UCSD-AML1 (cell line): Measurements from ENCODE around the gene SKIL.

Experiments used
- DNase-seq: peaks from one replicate; lab custom pipeline; 2025; ENCODE audit not compliant: unreplicated experiment; lab: John Stamatoyannopoulos, UW

SKIL gene

DNA sequence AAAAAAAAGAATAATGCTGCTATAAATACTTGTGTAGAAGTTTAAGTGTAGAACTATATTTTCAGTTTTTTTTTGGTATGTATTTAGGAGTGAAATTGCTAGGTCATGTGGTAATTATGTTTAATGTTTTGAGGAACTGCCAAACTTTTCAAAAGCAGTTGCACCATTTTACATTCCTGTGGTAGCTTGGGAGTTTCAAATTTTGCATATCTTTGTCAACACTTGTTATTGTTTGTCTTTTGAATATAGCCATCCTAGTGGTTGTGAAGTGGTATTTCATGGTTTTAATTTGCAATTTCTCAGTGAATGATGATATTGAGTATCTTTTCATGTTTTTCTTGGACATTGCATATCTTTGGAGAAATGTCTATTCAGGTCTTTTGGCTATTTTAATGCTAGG, 30.4 kb downstream of the SKIL start:
- no peak for DNase-seq

DNA sequence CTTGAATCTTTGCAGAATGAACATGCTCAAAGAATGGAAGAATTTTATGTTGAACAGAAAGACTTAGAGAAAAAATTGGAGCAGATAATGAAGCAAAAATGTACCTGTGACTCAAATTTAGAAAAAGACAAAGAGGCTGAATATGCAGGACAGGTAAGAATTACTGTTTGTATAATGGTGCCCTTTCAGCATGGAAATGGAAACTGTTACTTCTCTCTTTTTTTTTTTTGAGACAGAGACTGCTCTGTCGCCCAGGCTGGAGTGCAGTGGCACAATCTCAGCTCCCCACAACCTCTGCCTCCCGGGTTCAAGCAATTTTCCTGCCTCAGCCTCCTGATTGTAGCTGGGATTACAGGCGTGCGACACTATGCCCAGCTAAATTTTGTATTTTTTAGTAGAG, 33.6 kb downstream of the SKIL start:
- no peak for DNase-seq

DNA sequence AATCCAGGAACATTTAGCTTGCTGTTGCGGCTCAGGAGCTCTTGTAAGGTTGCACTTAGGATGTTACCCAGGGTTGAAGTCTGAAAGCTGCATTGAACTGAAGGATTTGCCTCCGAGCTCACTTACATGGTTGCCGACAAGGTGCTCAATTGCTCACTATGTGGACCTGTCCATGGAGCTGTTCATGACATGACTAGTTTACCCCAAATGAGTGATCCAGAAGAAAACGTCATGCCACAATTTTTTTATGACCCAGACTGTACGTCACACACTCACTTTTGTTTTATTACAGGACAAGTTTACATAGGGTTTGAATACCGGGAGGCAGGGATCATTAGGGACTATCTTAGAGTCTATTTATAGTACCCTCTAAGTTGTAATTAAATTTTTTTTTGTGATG, 40.2 kb downstream of the SKIL start:
- DNase-seq = no peak

DNA sequence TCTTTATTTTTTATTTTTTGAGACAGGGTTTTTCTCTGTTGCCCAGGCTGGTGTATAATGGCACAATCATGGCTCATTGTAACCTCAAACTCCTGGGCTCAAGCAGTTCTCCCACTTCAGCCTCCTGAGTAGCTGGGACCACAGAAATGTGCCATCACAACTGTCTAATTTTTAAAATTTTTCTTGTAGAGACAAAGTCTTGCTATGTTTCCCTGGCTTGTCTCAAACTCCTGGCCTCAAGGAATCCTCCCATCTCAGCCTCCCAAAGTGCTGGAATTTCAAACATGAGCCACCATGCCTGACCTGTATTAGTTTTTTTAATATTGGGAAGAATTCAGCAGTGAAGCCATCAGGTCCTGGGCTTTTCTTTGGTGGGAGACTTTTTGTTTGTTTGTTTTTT, 47.6 kb downstream of the SKIL start:
- no peak for DNase-seq

DNA sequence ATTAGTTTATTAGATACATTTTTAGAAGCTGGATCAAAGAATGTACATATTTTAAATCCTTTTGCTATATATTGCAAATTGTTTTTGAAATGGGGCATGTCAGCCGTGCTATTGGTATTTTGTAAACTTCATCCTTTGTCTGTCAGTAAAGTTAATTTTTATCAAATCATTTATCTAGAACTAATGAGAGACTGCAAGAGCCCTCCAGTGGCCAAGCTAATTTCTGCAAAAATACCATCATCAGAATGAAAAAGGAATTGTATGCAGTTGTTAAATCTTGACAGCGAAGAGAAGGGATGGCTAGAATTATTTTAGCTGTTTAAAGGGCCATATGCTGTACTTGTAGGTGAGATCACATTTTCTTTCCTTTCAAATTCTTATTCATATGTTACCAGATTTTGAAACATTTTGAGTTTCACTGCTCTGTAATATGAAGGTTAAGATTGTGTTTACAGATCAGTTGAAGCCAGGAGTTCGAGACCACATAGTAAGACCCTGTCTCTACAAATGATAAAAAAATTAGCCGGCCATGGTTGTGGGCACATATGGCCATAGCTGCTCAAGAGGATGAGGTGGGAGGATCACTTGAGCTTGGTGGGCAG, 53.0 kb downstream of the SKIL start:
- DNase-seq = no peak

DNA sequence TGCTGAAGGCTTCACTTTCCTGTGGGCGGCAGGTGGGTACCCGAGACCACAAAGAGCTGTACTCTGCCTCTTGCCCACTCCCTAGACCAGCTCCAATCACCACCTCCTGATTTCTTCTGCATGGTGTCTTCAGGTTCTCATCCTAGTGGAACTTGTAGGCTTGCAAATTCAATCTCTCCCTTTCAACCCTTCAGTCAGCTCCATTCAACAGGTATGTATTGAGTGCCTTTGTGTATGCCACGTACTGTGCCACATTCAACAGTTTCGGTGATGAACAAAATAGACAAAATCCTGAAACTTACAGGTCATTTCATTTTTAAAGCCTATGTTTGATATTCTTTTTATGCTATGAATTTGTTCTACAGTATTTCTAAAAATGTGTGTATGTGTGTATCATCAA, 55.8 kb downstream of the SKIL start:
- no peak for DNase-seq

DNA sequence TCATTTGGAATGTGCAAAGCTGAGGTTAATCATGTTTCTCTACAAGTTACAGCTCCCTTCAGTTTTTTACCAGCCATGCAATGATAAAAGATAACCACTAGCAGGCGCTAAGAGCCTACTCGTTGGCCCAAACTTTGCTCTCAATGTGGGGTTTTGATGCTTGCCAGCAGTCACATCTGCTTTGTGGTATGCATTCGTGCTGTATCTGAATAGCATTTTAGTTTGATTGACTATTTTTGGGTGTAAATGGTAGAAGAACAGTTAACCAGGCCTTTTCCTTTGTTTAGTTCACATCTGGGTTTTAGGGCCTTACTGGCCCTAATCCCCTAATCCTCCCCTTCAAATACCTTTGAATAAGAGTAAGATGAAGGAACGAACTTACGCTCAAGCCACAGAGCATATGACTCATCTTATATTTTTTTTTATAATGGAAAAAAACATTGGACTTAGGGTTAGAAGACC, 56.7 kb downstream of the SKIL start:
- DNase-seq = peak; percentile 12

DNA sequence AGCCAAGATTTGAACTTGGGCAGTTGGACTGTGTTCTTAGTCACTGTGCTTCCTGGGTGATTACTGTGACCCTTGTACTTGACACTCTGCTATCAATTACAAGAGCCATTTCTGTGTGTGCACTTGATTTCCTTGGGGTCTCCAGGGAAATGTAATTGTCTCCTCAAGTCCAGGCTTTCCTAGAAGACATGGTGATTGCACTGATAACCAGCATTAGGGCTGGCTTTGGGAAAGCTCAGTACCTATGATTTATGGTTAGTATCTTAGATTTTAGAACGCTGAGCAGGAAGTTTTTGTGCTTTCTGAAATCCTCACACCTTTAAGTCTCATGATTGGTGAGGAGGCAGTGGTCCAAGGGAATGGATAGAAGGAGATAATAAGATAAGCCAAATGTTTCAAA, 59.6 kb downstream of the SKIL start:
- DNase-seq = no peak

DNA sequence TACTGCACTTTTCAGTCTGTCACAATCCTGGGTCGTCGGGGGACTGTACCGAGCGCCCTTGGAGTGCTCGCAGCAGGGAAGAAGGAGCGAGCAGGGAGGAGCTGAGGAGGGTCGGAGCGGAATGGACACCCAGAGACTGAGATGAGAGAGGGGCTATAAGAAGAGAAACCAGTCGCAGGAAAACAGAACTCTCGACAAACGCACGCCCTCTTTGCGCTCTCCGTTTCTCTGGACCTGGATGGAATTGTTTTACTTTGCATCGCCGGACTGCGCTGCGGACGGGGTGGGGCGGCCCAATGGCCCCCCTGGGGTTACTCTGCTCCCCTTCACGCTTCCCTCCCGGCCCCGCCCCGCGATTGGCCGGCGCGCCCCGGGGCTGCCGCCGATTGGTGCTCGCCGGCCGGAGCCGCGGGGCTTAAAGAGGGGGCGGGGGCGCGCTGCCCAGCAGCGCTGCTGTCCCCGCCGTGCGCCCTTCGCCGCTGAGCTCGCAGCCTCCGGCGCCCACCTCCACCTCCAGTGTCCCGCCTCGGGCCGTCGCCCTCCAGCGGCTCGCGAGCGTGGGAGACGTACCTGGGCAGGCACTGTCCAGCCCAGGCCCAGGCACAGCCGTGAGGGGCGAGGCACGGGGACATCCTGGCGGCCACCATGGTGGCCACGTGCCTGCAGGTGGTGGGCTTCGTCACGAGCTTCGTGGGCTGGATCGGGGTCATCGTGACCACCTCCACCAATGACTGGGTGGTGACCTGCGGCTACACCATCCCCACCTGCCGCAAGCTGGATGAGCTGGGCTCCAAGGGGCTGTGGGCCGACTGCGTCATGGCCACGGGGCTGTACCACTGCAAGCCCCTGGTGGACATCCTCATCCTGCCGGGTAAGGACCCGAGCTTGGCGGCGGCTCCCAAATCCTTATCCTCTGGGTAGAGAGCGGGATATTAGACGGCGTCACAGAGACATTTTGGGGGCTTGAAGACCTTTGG, 61.2 kb downstream of the SKIL start, which contains the start of gene CLDN11:
CLDN11 (plus strand) TSS at position 447 of the 977 bp plus-strand sequence; CDS start at position 646, 199 bp downstream.
- DNase-seq = no peak

DNA sequence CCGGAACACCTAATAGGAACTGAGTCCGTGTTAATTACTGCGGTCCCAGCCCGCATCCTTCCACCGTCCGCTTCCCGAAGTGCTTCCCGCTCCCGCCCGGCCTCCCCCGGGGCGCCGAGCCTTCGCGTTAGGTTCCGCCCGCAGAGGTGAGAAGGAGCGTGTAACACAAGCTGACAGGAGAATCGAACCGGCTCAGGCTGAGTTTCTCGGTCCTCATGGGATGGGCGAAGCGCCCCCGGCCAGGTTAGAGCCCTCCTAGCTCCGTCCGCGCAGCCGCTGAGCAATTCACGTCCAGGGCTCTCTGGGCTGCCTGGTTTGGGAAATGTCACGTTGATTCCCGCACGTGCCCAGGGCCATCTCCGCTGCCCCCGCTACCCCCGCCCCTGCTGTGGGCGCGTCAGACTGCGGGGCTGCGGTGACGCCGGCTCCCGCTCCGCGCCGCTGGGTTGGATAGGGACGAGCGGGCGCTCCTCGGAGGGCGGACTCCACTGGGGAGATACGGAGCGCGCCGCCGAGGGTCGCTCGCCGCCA, 62.1 kb downstream of the SKIL start:
- DNase-seq = peak; percentile 14

DNA sequence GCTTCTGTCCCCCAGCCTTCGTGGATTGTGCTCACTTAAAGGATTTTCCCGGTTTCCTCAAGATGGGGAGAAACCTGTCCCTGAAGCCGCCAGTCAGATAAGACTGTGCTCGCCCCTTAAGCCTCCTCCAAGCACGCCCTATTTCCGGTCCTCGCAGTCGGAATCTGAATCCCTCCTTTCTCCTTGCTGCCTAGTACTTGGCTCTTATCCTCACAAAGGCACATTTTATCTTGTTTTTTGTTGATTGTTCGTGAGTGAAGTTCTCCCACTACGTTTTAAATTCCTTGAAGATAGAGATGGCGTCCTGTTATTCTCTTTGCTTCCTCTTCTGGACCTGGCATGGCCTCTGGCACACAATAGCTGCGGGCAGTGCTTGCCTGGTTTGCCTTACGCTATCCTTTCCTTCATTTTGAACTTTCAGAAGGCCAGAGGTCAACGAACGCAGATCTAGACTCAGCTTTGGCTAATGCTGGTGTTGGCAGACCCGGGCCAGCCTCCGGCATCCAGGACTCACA, 62.8 kb downstream of the SKIL start:
- no peak for DNase-seq

DNA sequence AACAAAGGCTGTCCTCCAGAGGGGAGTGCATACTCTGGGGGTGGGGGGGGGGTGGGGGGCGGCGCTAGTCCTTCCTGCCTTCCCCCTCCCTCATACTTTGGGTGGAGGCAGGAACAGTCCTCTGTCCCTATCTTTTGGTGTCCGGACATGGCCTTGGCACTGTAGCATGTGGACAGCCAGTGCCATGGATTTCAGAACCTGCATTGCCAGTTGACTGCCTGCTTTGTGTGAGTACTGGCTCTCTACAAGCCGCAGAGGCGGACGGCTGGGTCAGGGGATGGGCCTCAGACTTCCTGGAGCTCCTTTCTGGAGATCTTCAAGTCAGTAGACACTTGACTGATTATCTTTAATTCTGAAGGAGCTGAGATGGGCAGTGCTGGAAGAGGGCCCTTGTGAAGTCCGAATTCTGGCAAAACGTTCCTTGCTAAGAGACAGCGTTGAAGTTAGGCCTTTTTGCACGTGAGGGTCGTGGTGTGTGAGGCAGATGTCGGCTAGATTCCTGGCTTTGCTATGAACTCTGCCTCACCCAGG, 63.7 kb downstream of the SKIL start:
- DNase-seq = no peak

DNA sequence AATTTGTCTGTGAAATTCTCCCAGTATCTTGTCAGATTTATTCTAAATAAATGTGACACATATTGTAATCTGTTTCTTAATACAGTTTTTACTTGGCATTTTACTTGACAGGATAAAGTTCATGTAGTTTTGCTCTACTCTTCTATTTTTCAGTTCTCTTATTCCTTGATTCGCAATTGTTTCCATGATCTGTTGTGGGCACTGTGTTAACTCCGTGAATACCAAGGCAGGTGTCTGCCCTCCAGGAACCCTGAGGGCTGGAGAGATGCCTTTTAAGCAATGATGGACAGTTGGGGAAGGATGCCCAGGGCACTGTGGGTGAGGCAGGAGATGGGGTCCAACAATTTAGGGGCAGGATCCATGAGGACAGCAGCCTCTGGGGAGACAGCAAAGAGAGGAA, 64.2 kb downstream of the SKIL start:
- DNase-seq = no peak

DNA sequence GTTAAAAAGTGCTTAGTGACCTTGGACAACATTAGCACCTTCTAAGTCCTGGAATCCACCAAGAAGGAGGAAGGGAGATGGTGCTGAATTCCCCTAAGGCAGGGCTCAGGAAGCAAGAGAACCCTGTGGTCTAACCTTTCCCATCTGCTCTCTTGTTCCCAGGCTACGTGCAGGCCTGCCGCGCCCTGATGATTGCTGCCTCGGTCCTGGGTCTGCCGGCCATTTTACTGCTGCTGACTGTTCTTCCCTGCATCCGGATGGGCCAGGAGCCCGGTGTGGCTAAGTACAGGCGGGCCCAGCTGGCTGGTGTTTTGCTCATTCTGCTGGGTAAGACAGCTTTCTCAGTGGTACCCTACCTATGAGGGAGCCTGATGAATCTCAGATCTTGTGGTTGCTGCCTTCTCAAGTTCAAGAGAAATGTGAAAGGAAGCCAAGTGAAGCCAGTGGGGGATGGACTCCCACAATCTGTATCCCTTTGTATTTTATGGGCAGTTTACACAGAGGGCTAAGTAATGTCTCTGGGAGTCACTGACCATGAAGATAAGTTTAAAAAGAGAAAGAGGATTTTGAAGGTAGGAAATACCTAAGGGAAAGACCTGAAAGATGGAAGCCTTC, 65.6 kb downstream of the SKIL start:
- no peak for DNase-seq

DNA sequence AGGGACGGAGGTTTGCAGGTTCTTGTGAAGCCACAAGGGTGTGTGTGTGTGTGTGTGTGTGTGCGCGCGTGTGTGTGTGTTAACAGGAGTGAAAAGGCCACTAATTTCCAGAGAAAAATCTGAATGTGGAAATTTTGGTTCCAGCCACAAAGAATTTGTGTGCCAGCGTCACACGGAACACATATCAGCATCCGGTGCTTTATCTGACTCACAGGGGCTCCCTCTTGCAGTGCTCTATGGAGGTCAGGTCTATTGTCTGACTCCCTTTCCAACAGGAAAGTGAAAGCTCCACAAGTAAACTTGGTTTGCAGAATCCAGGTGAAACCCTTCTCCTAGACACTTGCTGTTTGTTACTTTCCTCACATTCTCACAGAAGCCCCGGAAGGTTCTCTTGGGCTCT, 67.4 kb downstream of the SKIL start:
- DNase-seq = no peak

DNA sequence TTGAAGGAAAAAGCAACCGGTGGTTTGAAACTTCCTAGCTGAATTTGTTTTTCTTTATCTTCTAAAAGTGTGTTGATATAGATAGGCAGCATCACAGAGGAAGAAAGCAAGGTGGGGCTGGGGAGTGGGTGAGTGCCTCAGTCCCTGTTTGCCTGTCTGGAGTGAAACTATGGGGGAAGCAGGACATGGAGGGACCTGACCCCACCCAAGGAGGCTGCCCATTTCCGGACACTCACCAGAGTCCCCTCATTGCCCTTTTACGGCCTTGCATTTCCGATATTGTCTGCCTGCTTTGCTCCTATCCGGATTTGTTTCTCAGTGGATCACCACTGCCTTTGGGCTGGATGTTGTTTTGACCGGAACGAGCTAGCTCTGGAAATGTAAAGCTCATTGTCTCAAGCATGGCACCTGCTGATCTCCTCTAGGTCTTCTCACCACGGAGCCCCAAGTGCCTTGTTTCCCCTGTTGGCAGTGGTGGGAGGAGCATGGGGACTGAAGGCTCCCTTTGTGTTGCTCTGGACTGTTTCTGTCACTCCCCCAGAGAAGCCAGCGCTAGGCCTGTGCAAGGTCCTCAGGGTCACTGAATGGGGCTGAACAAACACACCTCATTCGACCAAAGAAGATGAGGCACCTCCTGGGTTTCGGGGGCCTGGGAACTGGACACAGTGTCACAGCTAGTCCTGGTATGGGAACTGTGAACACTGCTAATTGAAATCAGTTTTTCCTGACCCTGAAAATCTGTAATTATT, 68.2 kb downstream of the SKIL start:
- no peak for DNase-seq

DNA sequence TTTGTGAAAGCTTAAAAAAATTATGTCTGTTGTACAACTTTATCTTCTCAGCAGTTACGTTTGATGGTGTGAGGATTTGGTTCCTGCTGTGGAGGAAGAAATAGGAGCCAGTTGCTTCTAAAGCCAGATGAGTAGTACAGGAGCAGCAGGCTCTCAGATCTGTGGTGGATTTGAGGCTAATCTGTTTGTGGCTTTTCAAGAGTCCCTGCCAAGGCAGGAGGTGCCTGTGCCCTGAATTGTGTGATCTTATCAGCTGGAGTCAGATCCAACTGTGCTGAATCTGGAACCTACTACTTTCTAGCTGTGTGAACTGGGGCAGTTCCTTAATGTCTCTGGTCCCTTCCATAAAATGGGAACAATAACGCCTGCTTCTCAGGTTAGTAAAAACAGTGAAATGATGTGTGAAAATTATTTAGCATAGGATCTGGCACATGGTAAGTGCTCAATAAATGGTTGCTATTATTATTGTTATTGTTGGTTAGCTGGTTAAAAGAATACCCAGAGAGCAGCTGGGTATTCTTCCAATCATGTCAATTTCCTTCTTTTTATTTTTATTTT, 68.8 kb downstream of the SKIL start:
- no peak for DNase-seq

DNA sequence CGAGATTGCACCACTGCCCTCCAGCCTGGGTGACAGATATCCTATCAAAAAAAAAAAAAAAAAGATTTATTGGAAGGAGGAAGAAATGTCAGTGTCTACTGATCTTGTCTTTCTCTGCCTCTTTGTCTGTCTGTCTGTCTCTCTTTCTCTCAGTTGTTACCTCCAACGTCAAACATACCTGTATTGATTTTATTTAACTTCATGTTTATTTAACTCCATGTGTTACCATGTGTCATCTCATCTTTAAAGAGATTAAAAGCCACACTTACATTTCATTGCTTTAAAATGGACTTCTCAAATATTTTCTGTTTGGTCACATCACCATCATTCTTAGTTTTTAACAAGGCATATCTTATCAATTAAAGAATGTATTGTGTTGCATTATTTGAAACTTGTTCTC, 70.6 kb downstream of the SKIL start:
- DNase-seq = no peak

DNA sequence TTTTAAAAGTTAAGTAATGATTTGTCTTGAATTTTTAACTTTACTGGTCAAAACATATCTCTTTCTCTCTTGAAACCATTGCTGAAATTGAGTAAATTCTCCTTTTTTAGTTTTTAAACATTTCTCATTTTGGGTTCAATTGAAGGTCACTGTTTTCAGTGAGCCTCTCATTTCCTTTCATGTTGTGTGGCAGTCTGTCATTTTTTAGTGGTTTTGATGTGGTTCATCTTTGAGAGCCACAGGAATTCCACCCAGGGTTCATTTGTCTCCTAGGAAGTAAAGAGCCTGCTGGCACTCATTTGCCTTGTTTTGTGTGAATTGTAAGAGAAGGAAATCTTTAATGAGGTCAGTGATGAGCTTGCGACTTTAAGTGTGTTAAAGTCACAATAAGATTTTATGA, 71.5 kb downstream of the SKIL start:
- DNase-seq = no peak

DNA sequence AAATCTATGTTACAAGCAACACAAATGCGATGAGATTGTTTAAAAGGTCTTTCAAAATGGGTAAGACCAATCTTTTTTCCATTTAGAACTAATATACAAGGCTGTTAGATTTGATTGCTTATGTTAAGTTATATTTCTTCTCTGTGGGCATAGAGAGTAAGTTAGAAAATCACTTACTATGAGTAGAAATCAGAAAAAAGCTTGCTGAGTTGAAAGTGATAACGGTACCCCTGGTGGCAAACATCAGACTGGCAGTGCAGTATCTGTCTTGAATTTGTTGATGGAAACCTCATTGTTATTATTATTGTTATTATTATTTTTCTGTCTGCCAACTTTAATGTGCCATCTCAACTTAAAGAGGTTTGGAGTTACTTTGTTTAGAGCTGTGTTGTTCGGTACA, 73.5 kb downstream of the SKIL start:
- no peak for DNase-seq
